Measurements from ENCODE around the gene BGN. TPM values are rescaled to one million over a fixed set of nuclear protein-coding genes. Genes with fewer than 3 reads are reported as not detected.

BGN gene
- total RNA-seq, 4 donors from 2014 or later = 13.4 to 43.0 (median 20.0) TPM

GRCh38 chrX:153448556-153449367 lies 46.0 kb upstream of the BGN start:
- no peak for TF ChIP-seq CTCF (IDR thresholded peaks at IDR 0.05; ENCODE audit: low read depth)

GRCh38 chrX:153449368-153450113 lies 45.2 kb upstream of the BGN start:
- TF ChIP-seq CTCF (IDR thresholded peaks at IDR 0.05; ENCODE audit: low read depth) = no peak

- TF ChIP-seq CTCF (IDR thresholded peaks at IDR 0.05; ENCODE audit: low read depth) = no peak
These were observed 44.4 kb upstream of the BGN start for GRCh38 chrX:153450114-153450948.

- TF ChIP-seq CTCF (IDR thresholded peaks at IDR 0.05; ENCODE audit: low read depth) = no peak
These were observed 43.9 kb upstream of the BGN start for GRCh38 chrX:153450949-153451277.

- no peak for TF ChIP-seq CTCF (IDR thresholded peaks at IDR 0.05; ENCODE audit: low read depth)
These were observed 39.8 kb upstream of the BGN start for GRCh38 chrX:153454901-153455550.

- TF ChIP-seq CTCF (IDR thresholded peaks at IDR 0.05; ENCODE audit: low read depth) = no peak
These were observed 39.2 kb upstream of the BGN start for GRCh38 chrX:153455571-153455970.

All from subcutaneous adipose tissue (tissue), 4 donors.